Fibroblast of the aortic adventitia (primary cell): ENCODE results near the gene FBXO10. TPM values are rescaled to one million over a fixed set of nuclear protein-coding genes. Genes with fewer than 3 reads are reported as not detected.

Source experiments
- DNase-seq: peaks from one replicate; pipeline ENCODE4 v3.0.0-alpha.2; 2010; ENCODE audit warnings: low read depth
- H3K4me3 ChIP-seq: 2 replicates; pipeline ENCODE4 v1.5.1; 2011; ENCODE audit warnings: low read depth, mild to moderate bottlenecking, control low read depth, low read length, moderate library complexity
- CTCF ChIP-seq: IDR thresholded peaks from 2 replicates; pipeline ENCODE4 v1.5.1; 2011; ENCODE audit warnings: mild to moderate bottlenecking, low read length, control low read depth, inconsistent platforms; ENCODE audit not compliant: insufficient read depth
- total RNA-seq: library from RNA; depleted of rRNA; stranded (reverse); fragments of >200 nt; gene quantifications from 2 replicates; pipeline ENCODE4 v1.2.3, GENCODE V29; 2012; ENCODE audit warnings: low replicate concordance

FBXO10 gene
- total RNA-seq, 1 donor, result 7.6 TPM

- H3K4me3 ChIP-seq, result no peak overlapping the region
- TF ChIP-seq CTCF, result no peak
- DNase-seq, result no peak
Measured at GRCh38 chr9:37564916-37565315, 11.3 kb downstream of the FBXO10 start.

- TF ChIP-seq CTCF, result no peak
- H3K4me3 ChIP-seq, result no peak overlapping the region
- DNase-seq, result no peak
Measured at GRCh38 chr9:37563806-37564513, 12.2 kb downstream of the FBXO10 start.

GRCh38 chr9:37562826-37563225 is 13.4 kb downstream of the FBXO10 start:
- no peak overlapping the region for H3K4me3 ChIP-seq
- no peak for DNase-seq
- no peak for TF ChIP-seq CTCF

- no peak overlapping the region for H3K4me3 ChIP-seq
- no peak for DNase-seq
- no peak for TF ChIP-seq CTCF
Measured at GRCh38 chr9:37561682-37562081, 14.5 kb downstream of the FBXO10 start.

DNA sequence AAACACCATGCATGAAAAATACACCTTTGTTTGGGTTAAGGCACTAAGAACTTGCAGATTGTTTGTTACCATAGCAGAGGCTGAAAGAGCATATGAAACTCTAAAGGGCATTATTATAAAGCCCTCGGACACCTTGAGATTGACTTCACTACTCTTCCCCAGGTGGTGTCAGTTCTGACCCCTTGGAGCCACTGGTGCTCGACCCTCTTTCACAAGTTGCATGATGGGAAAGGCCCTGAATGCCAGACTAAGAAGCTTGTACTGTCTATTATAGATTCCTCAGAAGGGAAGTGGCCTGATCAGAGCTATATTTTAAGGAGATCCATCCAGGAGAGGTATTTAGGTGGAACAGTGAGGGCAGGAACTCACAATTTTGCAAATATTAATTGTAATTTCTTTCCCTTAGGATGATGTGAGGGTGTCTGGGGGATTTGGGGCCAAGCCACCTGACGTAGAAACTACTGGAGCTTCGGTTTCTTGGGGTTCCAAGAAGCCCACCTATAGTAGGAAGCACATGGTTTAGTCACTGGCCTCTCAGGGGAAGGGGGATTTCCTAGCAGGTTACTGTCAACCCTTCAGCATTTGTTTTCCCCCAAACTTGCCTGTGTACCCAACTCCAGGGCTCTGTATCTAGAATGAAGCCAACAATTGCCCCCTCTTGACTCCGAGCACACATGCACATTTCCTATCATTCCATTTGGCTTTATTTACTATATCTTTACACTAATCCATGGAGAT is 16.2 kb downstream of the FBXO10 start:
- H3K4me3 ChIP-seq, result no peak overlapping the region
- TF ChIP-seq CTCF, result no peak

GRCh38 chr9:37559125-37559524 is 17.1 kb downstream of the FBXO10 start:
- H3K4me3 ChIP-seq, result no peak overlapping the region
- no peak for DNase-seq
- no peak for TF ChIP-seq CTCF

More for the DNA sequence above, 16.2 kb downstream of the FBXO10 start:
- DNase-seq, result no peak
